ENCODE measurements around the gene SCEL.

Gene SCEL

GRCh38 chr13:77497350-77497749 lies 38.2 kb upstream of the SCEL start:
- Histone ChIP-seq H2BK12ac (ENCODE audit: low read length in 2 of 2) (no peak overlapping the region), H4K91ac (ENCODE audit: low read length) (no peak overlapping the region), H3K14ac (ENCODE audit: low read length in 2 of 2) (no peak overlapping the region), H3K23ac (ENCODE audit: low read length in 2 of 2) (no peak overlapping the region), H4K8ac (ENCODE audit: low read length) (no peak overlapping the region), H3K79me1 (replicated peaks; ENCODE audit: low read length, poor library complexity, severe bottlenecking) (no peaks in the 10 kb centered on the region), H3K4me2 (ENCODE audit: low read length, poor library complexity, severe bottlenecking) (no peak overlapping the region), H3K27me3 (ENCODE audit: control insufficient read depth in 1 of 2, insufficient read depth in 1 of 2, low read length in 2 of 2) (peaks cover 0 to 18% of the 10 kb centered on the region in 2 experiments), H3K27ac (ENCODE audit: low read length, poor library complexity, severe bottlenecking) (no peak overlapping the region), H3K18ac (ENCODE audit: low read depth in 1 of 2, low read length in 2 of 2) (no peak overlapping the region), H3K4me1 (ENCODE audit: control insufficient read depth, insufficient read depth, low read depth, low read length) (no peaks in the 10 kb centered on the region), H3K9ac (ENCODE audit: low read length) (no peak overlapping the region), H3K9me3 (ENCODE audit: control insufficient read depth, low read length) (no peaks in the 10 kb centered on the region), H3K36me3 (ENCODE audit: control insufficient read depth in 1 of 2, insufficient read depth in 2 of 2, low read depth in 1 of 2, low read length in 2 of 2) (no peaks in the 10 kb centered on the region), H2BK120ac (ENCODE audit: low read depth, low read length) (no peak overlapping the region), H3K4me3 (ENCODE audit: insufficient read depth in 1 of 2, low read depth in 1 of 2, low read length in 2 of 2) (no peak overlapping the region), H2BK15ac (ENCODE audit: low read depth, poor library complexity, severe bottlenecking) (no peak overlapping the region), H2BK5ac (ENCODE audit: low read depth, low read length, poor library complexity, severe bottlenecking) (no peak overlapping the region), H2AK5ac (ENCODE audit: low read length, severe bottlenecking) (no peak overlapping the region), H3K4ac (ENCODE audit: low read depth in 1 of 2, low read length in 2 of 2) (no peak overlapping the region), H2AFZ (ENCODE audit: low read depth, low read length) (no peak overlapping the region)
- no peak for DNase-seq
- WGBS = 87% methylated on average over 3 of the region's 3 CpGs

GRCh38 chr13:77497835-77498234 lies 37.7 kb upstream of the SCEL start:
- Histone ChIP-seq H3K27me3 (ENCODE audit: control insufficient read depth in 1 of 2, insufficient read depth in 1 of 2, low read length in 2 of 2) (peaks cover 0 to 18% of the 10 kb centered on the region in 2 experiments), H3K9me3 (ENCODE audit: control insufficient read depth, low read length) (no peaks in the 10 kb centered on the region), H3K27ac (ENCODE audit: low read length, poor library complexity, severe bottlenecking) (no peak overlapping the region), H2BK15ac (ENCODE audit: low read depth, poor library complexity, severe bottlenecking) (no peak overlapping the region), H2BK120ac (ENCODE audit: low read depth, low read length) (no peak overlapping the region), H3K36me3 (ENCODE audit: control insufficient read depth in 1 of 2, insufficient read depth in 2 of 2, low read depth in 1 of 2, low read length in 2 of 2) (no peaks in the 10 kb centered on the region), H3K4me1 (ENCODE audit: control insufficient read depth, insufficient read depth, low read depth, low read length) (no peaks in the 10 kb centered on the region), H3K4me3 (ENCODE audit: insufficient read depth in 1 of 2, low read depth in 1 of 2, low read length in 2 of 2) (no peak overlapping the region), H2BK12ac (ENCODE audit: low read length in 2 of 2) (no peak overlapping the region), H3K23ac (ENCODE audit: low read length in 2 of 2) (no peak overlapping the region), H3K14ac (ENCODE audit: low read length in 2 of 2) (no peak overlapping the region), H3K4ac (ENCODE audit: low read depth in 1 of 2, low read length in 2 of 2) (no peak overlapping the region), H4K8ac (ENCODE audit: low read length) (no peak overlapping the region), H3K4me2 (ENCODE audit: low read length, poor library complexity, severe bottlenecking) (no peak overlapping the region), H3K79me1 (replicated peaks; ENCODE audit: low read length, poor library complexity, severe bottlenecking) (no peaks in the 10 kb centered on the region), H4K91ac (ENCODE audit: low read length) (no peak overlapping the region), H3K18ac (ENCODE audit: low read depth in 1 of 2, low read length in 2 of 2) (no peak overlapping the region), H2AFZ (ENCODE audit: low read depth, low read length) (no peak overlapping the region), H3K9ac (ENCODE audit: low read length) (no peak overlapping the region), H2AK5ac (ENCODE audit: low read length, severe bottlenecking) (no peak overlapping the region), H2BK5ac (ENCODE audit: low read depth, low read length, poor library complexity, severe bottlenecking) (no peak overlapping the region)
- no peak for DNase-seq

- WGBS = 93% methylated on average over 3 of the region's 4 CpGs
- Histone ChIP-seq H4K8ac (ENCODE audit: low read length) (no peak overlapping the region), H2AK5ac (ENCODE audit: low read length, severe bottlenecking) (no peak overlapping the region), H4K91ac (ENCODE audit: low read length) (no peak overlapping the region), H3K79me1 (replicated peaks; ENCODE audit: low read length, poor library complexity, severe bottlenecking) (no peaks in the 10 kb centered on the region), H3K14ac (ENCODE audit: low read length in 2 of 2) (no peak overlapping the region), H3K4me1 (ENCODE audit: control insufficient read depth, insufficient read depth, low read depth, low read length) (no peaks in the 10 kb centered on the region), H3K27me3 (ENCODE audit: control insufficient read depth in 1 of 2, insufficient read depth in 1 of 2, low read length in 2 of 2) (peaks cover 0 to 18% of the 10 kb centered on the region in 2 experiments), H2AFZ (ENCODE audit: low read depth, low read length) (no peak overlapping the region), H3K23ac (ENCODE audit: low read length in 2 of 2) (no peak overlapping the region), H3K36me3 (ENCODE audit: control insufficient read depth in 1 of 2, insufficient read depth in 2 of 2, low read depth in 1 of 2, low read length in 2 of 2) (no peaks in the 10 kb centered on the region), H3K9ac (ENCODE audit: low read length) (no peak overlapping the region), H3K4me2 (ENCODE audit: low read length, poor library complexity, severe bottlenecking) (no peak overlapping the region), H3K4me3 (ENCODE audit: insufficient read depth in 1 of 2, low read depth in 1 of 2, low read length in 2 of 2) (no peak overlapping the region), H2BK12ac (ENCODE audit: low read length in 2 of 2) (no peak overlapping the region), H2BK5ac (ENCODE audit: low read depth, low read length, poor library complexity, severe bottlenecking) (no peak overlapping the region), H2BK15ac (ENCODE audit: low read depth, poor library complexity, severe bottlenecking) (no peak overlapping the region), H3K18ac (ENCODE audit: low read depth in 1 of 2, low read length in 2 of 2) (no peak overlapping the region), H3K9me3 (ENCODE audit: control insufficient read depth, low read length) (no peaks in the 10 kb centered on the region), H3K4ac (ENCODE audit: low read depth in 1 of 2, low read length in 2 of 2) (no peak overlapping the region), H2BK120ac (ENCODE audit: low read depth, low read length) (no peak overlapping the region), H3K27ac (ENCODE audit: low read length, poor library complexity, severe bottlenecking) (no peak overlapping the region)
- DNase-seq = no peak
These were observed 33.3 kb upstream of the SCEL start for GRCh38 chr13:77502104-77502720.

GRCh38 chr13:77503398-77503797 lies 32.1 kb upstream of the SCEL start:
- no peak for DNase-seq
- no peaks in the 10 kb centered on the region for H3K9me3 ChIP-seq (ENCODE audit: control insufficient read depth, low read length)
- H2AFZ ChIP-seq (ENCODE audit: low read depth, low read length) = no peak overlapping the region
- no peak overlapping the region for H4K8ac ChIP-seq (ENCODE audit: low read length)
- no peaks in the 10 kb centered on the region for H3K79me1 ChIP-seq (replicated peaks; ENCODE audit: low read length, poor library complexity, severe bottlenecking)
- H2BK5ac ChIP-seq (ENCODE audit: low read depth, low read length, poor library complexity, severe bottlenecking) = no peak overlapping the region
- no peak overlapping the region for H4K91ac ChIP-seq (ENCODE audit: low read length)
- H2AK5ac ChIP-seq (ENCODE audit: low read length, severe bottlenecking) = no peak overlapping the region
- H3K36me3 ChIP-seq (ENCODE audit: control insufficient read depth in 1 of 2, insufficient read depth in 2 of 2, low read depth in 1 of 2, low read length in 2 of 2) = no peaks in the 10 kb centered on the region
- no peak overlapping the region for H3K23ac ChIP-seq (ENCODE audit: low read length in 2 of 2)
- no peak overlapping the region for H3K18ac ChIP-seq (ENCODE audit: low read depth in 1 of 2, low read length in 2 of 2)
- no peak overlapping the region for H3K4me3 ChIP-seq (ENCODE audit: insufficient read depth in 1 of 2, low read depth in 1 of 2, low read length in 2 of 2)
- no peak overlapping the region for H3K4ac ChIP-seq (ENCODE audit: low read depth in 1 of 2, low read length in 2 of 2)
- peaks cover 0 to 18% of the 10 kb centered on the region in 2 experiments for H3K27me3 ChIP-seq (ENCODE audit: control insufficient read depth in 1 of 2, insufficient read depth in 1 of 2, low read length in 2 of 2)
- no peak overlapping the region for H3K14ac ChIP-seq (ENCODE audit: low read length in 2 of 2)
- H2BK12ac ChIP-seq (ENCODE audit: low read length in 2 of 2) = no peak overlapping the region
- no peak overlapping the region for H3K9ac ChIP-seq (ENCODE audit: low read length)
- no peak overlapping the region for H2BK120ac ChIP-seq (ENCODE audit: low read depth, low read length)
- WGBS = 76% methylated on average over 3 of the region's 5 CpGs
- H3K4me2 ChIP-seq (ENCODE audit: low read length, poor library complexity, severe bottlenecking) = no peak overlapping the region
- no peak overlapping the region for H3K27ac ChIP-seq (ENCODE audit: low read length, poor library complexity, severe bottlenecking)
- H3K4me1 ChIP-seq (ENCODE audit: control insufficient read depth, insufficient read depth, low read depth, low read length) = no peaks in the 10 kb centered on the region
- H2BK15ac ChIP-seq (ENCODE audit: low read depth, poor library complexity, severe bottlenecking) = no peak overlapping the region

Measured in mesenchymal stem cell (in vitro differentiated cells and primary cell).